Measurements from ENCODE around the gene XIRP2. TPM values are rescaled to one million over a fixed set of nuclear protein-coding genes. Genes with fewer than 3 reads are reported as not detected.

Gene XIRP2
- total and polyA plus RNA-seq, 10 of the 15 experiments (the other 5 are each of a cell fraction or from before 2014, with no cell fraction given) = 0.03 TPM; not detected in 9

DNA sequence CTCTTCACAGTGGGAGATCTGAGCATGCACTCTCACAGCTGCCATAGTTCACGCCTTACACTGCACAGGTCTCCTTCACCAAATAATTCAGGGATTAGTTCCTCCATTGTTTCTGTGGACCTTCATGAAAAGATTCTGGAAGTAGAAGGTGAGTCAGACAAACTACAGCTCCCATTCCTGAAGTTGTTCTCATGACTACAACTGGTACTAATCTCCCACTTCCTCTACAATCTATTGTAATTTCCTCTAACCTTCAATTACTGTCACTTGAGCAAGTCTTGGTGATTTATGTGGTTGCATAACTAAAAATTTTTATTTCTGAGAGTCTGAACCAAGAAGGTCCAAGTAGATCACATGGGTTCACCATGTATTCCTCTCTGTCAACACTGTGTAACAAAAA lies 128.7 kb downstream of the XIRP2 start:
- Histone ChIP-seq H3K4me1 (ENCODE audit: control insufficient read depth, insufficient read depth, low read length) (no peaks in the 10 kb centered on the region), H4K20me1 (ENCODE audit: control insufficient read depth, insufficient read depth) (no peaks in the 10 kb centered on the region), H3K27ac (ENCODE audit: control insufficient read depth, insufficient read depth) (no peak overlapping the region), H3K9ac (ENCODE audit: control insufficient read depth, insufficient read depth, low read length) (no peak overlapping the region), H2AFZ (ENCODE audit: control insufficient read depth, low read depth, low read length) (no peak overlapping the region), H3K9me3 (replicated peaks; ENCODE audit: control insufficient read depth, insufficient read depth, low read length) (no peaks in the 10 kb centered on the region), H3K4me3 (no peak overlapping the region), H3K36me3 (ENCODE audit: control insufficient read depth in 2 of 2, insufficient read depth in 2 of 2, low read length in 1 of 2) (no peaks in the 10 kb centered on the region), H3K27me3 (replicated peaks in 1 of 2; ENCODE audit: control insufficient read depth in 2 of 2, insufficient read depth in 2 of 2, low read length in 1 of 2) (no peaks in the 10 kb centered on the region), H3K4me2 (ENCODE audit: control insufficient read depth, insufficient read depth) (no peak overlapping the region), H3K79me2 (ENCODE audit: control insufficient read depth, insufficient read depth, low read length) (no peaks in the 10 kb centered on the region)
- ChIA-PET POLR2A (no interaction called here), RAD21 (ENCODE audit: unreplicated experiment) (no interaction called here), SMC1A (ENCODE audit: uncharacterized antibody, unreplicated experiment) (interaction anchor here (1.0 kb wide), 1 partner anchor 13 kb away, joined by 3 read pairs; no protein-coding TSS in a partner anchor), CTCF (no interaction called here)
- DNase-seq (ENCODE audit: low read depth, low spot score) (no peak), FAIRE-seq (no peak), ATAC-seq (no peak)
- no TSS peak for BruUV-seq (replicated peaks)
- WGBS (ENCODE audit: insufficient coverage, insufficient replicate concordance, low lambda C conversion rate, missing lambda C conversion rate) = 0% methylated on average over 1 of the region's 1 CpG
- TF ChIP-seq, protein P1, sequence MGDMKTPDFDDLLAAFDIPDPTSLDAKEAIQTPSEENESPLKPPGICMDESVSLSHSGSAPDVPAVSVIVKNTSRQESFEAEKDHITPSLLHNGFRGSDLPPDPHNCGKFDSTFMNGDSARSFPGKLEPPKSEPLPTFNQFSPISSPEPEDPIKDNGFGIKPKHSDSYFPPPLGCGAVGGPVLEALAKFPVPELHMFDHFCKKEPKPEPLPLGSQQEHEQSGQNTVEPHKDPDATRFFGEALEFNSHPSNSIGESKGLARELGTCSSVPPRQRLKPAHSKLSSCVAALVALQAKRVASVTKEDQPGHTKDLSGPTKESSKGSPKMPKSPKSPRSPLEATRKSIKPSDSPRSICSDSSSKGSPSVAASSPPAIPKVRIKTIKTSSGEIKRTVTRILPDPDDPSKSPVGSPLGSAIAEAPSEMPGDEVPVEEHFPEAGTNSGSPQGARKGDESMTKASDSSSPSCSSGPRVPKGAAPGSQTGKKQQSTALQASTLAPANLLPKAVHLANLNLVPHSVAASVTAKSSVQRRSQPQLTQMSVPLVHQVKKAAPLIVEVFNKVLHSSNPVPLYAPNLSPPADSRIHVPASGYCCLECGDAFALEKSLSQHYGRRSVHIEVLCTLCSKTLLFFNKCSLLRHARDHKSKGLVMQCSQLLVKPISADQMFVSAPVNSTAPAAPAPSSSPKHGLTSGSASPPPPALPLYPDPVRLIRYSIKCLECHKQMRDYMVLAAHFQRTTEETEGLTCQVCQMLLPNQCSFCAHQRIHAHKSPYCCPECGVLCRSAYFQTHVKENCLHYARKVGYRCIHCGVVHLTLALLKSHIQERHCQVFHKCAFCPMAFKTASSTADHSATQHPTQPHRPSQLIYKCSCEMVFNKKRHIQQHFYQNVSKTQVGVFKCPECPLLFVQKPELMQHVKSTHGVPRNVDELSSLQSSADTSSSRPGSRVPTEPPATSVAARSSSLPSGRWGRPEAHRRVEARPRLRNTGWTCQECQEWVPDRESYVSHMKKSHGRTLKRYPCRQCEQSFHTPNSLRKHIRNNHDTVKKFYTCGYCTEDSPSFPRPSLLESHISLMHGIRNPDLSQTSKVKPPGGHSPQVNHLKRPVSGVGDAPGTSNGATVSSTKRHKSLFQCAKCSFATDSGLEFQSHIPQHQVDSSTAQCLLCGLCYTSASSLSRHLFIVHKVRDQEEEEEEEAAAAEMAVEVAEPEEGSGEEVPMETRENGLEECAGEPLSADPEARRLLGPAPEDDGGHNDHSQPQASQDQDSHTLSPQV (IDR thresholded peaks at IDR 0.05) = no peak
- no peak for TF ChIP-seq ATF7 (IDR thresholded peaks at IDR 0.05; ENCODE audit: low read depth)
- TF ChIP-seq NFYB (IDR thresholded peaks at IDR 0.05; ENCODE audit: insufficient read depth, low read depth, low read length) = no peak
- TF ChIP-seq ETV6 (conservative IDR thresholded peaks at IDR 0.05 in 1 of 2, IDR thresholded peaks at IDR 0.05 in 1 of 2; ENCODE audit: borderline replicate concordance in 1 of 2, low read depth in 1 of 2) = no peak
- TF ChIP-seq ESRRA (IDR thresholded peaks at IDR 0.05; ENCODE audit: low read length) = no peak
- intact Hi-C loops (cut with micrococcal nuclease; ENCODE audit: unreplicated experiment) = no loop called here
- in situ Hi-C loops (cut with MboI) = no loop called here
